Activated CD4-positive, alpha-beta T cell treated with anti-CD3 and anti-CD28 coated beads, Interleukin-2, amount 50 U/mL, for 1 hour (primary cell): ENCODE results near the gene SPAAR.
"Not testable (repeated sequence)": the region's sequence is repeated elsewhere in the genome, so short reads cannot be mapped to it uniquely, and the experiment has no call there.

Experiments used
- DNase-seq: peaks from one replicate; pipeline ENCODE4 v3.0.0-alpha.2; 2020

The SPAAR gene

GRCh38 chr9:35909274-35909673, at the start of gene SPAAR:
Gene SPAAR (plus strand): TSS chr9:35909490. CDS start chr9:35910464, 974 bp downstream.
- no peak for DNase-seq

- DNase-seq = no peak
Measured at GRCh38 chr9:35859990-35860339, 49.3 kb upstream of the SPAAR start.

GRCh38 chr9:35861161-35861897, 48.0 kb upstream of the SPAAR start:
- no peak for DNase-seq

- DNase-seq = no peak
Measured at GRCh38 chr9:35862328-35862727, 47.0 kb upstream of the SPAAR start.

- no peak for DNase-seq
Measured at GRCh38 chr9:35863583-35863982, 45.7 kb upstream of the SPAAR start.

- DNase-seq = no peak
Measured at GRCh38 chr9:35864695-35865255, 44.5 kb upstream of the SPAAR start.

GRCh38 chr9:35867538-35867937, 41.8 kb upstream of the SPAAR start:
- DNase-seq = no peak

GRCh38 chr9:35868933-35869332, 40.4 kb upstream of the SPAAR start:
- no peak for DNase-seq

GRCh38 chr9:35869621-35870216, 39.6 kb upstream of the SPAAR start:
- no peak for DNase-seq

GRCh38 chr9:35870351-35870923, 38.9 kb upstream of the SPAAR start, which contains the start of gene OR13J1:
Gene OR13J1 (minus strand): TSS chr9:35870401. CDS start chr9:35870401, 0 bp downstream.
- DNase-seq = no peak

GRCh38 chr9:35871545-35871944, 37.7 kb upstream of the SPAAR start:
- no peak for DNase-seq

- no peak for DNase-seq
Measured at GRCh38 chr9:35872505-35872904, 36.8 kb upstream of the SPAAR start.

- DNase-seq = peak; percentile 82
Measured at GRCh38 chr9:35882263-35882848, 26.9 kb upstream of the SPAAR start.

- no peak for DNase-seq
Measured at GRCh38 chr9:35882996-35883395, 26.3 kb upstream of the SPAAR start.

GRCh38 chr9:35884908-35885307, 24.4 kb upstream of the SPAAR start:
- DNase-seq = not testable (repeated sequence)

- no peak for DNase-seq
Measured at GRCh38 chr9:35891646-35892045, 17.6 kb upstream of the SPAAR start.

- no peak for DNase-seq
Measured at GRCh38 chr9:35892051-35892450, 17.2 kb upstream of the SPAAR start.

- DNase-seq = no peak
Measured at GRCh38 chr9:35896570-35896969, 12.7 kb upstream of the SPAAR start.

GRCh38 chr9:35897376-35898099, 11.8 kb upstream of the SPAAR start:
- DNase-seq = not testable (repeated sequence)

GRCh38 chr9:35898337-35898736, 11.0 kb upstream of the SPAAR start:
- DNase-seq = no peak

GRCh38 chr9:35899021-35899420, 10.3 kb upstream of the SPAAR start:
- DNase-seq = no peak

GRCh38 chr9:35903049-35903448, 6.2 kb upstream of the SPAAR start:
- DNase-seq = peak; percentile 21

GRCh38 chr9:35904338-35904737, 5.0 kb upstream of the SPAAR start:
- DNase-seq = no peak
